Measurements from ENCODE around the gene PHF14. TPM values are rescaled to one million over a fixed set of nuclear protein-coding genes. Genes with fewer than 3 reads are reported as not detected.
A peak's percentile ranks its signal among the peaks of the same experiment; 100 is the strongest.

The PHF14 gene
- total RNA-seq, 1 experiment from 2014 or later = 49.3 TPM

DNA sequence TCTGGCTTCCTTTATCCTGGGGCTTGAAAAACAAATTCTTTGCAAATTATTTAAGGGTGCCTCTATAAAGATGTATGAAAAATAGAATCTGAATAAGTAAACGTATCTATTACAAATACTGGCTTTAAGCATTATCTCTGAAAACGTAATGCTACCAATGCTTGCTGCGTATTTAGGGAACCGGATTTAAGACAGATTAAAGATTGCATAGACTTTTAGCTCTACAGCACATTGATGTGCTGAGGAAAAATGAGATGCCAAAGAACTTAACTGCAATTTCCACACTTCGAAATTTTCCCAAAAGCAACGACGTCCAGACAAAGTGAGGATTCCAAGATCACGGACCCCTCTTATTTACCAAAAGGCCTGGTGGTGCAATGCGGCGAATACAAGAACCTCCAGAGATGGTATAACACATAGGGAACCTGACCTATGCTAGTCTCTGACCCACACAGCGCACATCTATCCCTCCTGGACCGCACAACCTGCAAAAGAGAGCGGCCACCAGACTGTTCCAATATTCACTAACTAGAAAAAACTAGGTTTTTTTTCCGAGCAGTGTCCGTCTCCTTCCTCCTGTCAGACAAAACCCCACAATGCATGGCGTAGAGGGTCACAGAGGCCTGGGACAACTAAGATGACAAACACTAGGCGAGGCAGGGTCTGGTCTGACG is 34.3 kb upstream of the PHF14 start:
- peaks cover 26% of the 10 kb centered on the region for H3K79me2 ChIP-seq (ENCODE audit: low read depth)
- TF ChIP-seq, protein P1, sequence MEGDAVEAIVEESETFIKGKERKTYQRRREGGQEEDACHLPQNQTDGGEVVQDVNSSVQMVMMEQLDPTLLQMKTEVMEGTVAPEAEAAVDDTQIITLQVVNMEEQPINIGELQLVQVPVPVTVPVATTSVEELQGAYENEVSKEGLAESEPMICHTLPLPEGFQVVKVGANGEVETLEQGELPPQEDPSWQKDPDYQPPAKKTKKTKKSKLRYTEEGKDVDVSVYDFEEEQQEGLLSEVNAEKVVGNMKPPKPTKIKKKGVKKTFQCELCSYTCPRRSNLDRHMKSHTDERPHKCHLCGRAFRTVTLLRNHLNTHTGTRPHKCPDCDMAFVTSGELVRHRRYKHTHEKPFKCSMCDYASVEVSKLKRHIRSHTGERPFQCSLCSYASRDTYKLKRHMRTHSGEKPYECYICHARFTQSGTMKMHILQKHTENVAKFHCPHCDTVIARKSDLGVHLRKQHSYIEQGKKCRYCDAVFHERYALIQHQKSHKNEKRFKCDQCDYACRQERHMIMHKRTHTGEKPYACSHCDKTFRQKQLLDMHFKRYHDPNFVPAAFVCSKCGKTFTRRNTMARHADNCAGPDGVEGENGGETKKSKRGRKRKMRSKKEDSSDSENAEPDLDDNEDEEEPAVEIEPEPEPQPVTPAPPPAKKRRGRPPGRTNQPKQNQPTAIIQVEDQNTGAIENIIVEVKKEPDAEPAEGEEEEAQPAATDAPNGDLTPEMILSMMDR (conservative IDR thresholded peaks at IDR 0.05) = no peak
- no peak for TF ChIP-seq EZH2 (IDR thresholded peaks at IDR 0.05; ENCODE audit: low read depth)
- TSS peak; percentile 69 for BruUV-seq (replicated peaks)
- peak overlapping the region; percentile 73 for H3K4me3 ChIP-seq
- no peak for DNase-seq
- intact Hi-C loops (cut with micrococcal nuclease; ENCODE audit: unreplicated experiment) = no loop called here
- peaks cover 7% of the 10 kb centered on the region; the same call in 1 of the 2 replicates for H4K20me1 ChIP-seq (ENCODE audit: insufficient read depth)
- H3K4me1 ChIP-seq (replicated peaks; ENCODE audit: insufficient read depth) = peaks cover 21% of the 10 kb centered on the region
- H3K36me3 ChIP-seq (ENCODE audit: low read depth) = peaks cover 14% of the 10 kb centered on the region; the same call in 1 of the 2 replicates
- CTCF ChIA-PET = no interaction called here
- H2AFZ ChIP-seq = peak overlapping the region; percentile 95
- POLR2A ChIA-PET (ENCODE audit: unreplicated experiment) = interaction anchor here (0.7 to 1.7 kb wide), 3 partner anchors 34 to 193 kb away, joined by 3 to 11 read pairs (median 3); partner anchors contain the start of gene PHF14
- H3K4me2 ChIP-seq = peak overlapping the region; percentile 93
- 0 out of 2 replicates have a peak, but pooled peaks cover 3% of the 10 kb centered on the region for H3K9me2 ChIP-seq (ENCODE audit: insufficient read depth)
- H3K27ac ChIP-seq = peak overlapping the region; percentile 89
- peaks cover 8% of the 10 kb centered on the region; the same call in 1 of the 2 replicates for H3F3A ChIP-seq (ENCODE audit: insufficient read depth, low read depth)
- peaks cover 12% of the 10 kb centered on the region; the same call in 1 of the 2 replicates for H3K27me3 ChIP-seq (ENCODE audit: insufficient read depth, low read depth)
- H3K9me3 ChIP-seq (ENCODE audit: insufficient read depth, low read depth) = no peaks in the 10 kb centered on the region

DNA sequence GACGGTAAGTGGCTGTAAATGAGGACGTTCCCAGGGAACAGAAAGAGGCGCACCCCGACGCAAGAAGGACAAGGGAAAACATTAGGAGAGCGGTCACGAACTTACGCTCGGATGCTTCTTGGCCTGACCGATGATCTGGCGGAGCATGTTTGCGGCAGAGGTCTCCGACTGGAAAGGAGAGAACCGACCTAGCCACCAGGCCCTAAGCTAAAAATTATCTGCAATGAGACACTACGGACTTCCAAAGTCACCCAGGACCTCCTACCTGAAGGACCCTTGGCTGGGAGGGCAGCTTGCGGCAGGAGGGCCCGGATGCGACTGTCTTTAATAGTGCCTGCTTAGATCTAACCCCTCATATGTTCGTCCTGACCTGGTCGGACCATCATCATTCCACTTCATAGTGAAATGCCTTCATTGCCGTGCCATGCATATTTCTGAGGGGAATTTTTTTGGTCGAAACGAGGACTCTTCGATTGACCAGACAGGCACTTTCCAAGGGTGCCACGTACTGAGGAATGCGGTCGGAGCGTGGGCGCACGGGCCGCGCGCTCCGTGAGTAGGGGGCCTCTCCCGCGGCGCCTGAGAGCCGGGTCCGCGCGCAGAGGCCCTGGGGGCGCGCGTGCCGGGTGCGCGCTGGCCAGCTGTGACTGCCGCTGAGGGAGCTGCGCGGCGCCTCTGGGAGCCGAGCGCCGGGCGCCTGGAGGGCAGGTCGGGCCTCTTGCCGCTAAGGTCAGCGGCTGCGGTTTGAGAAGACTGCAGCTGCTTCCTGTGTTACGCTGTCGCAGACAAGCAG is 33.6 kb upstream of the PHF14 start:
- peak; percentile 85 to 93 for DNase-seq
- CTCF ChIA-PET = interaction anchor here (1.1 kb wide), 1 partner anchor 161 kb away, joined by 3 read pairs; no protein-coding TSS in a partner anchor
- Histone ChIP-seq H4K20me1 (ENCODE audit: insufficient read depth) (peaks cover 7% of the 10 kb centered on the region; the same call in 1 of the 2 replicates), H3K27me3 (ENCODE audit: insufficient read depth, low read depth) (peaks cover 18% of the 10 kb centered on the region; the same call in 1 of the 2 replicates), H3K4me3 (peak overlapping the region; percentile 73), H2AFZ (peak overlapping the region; percentile 95), H3K79me2 (ENCODE audit: low read depth) (peaks cover 26% of the 10 kb centered on the region), H3F3A (ENCODE audit: insufficient read depth, low read depth) (peaks cover 8% of the 10 kb centered on the region; the same call in 1 of the 2 replicates), H3K27ac (peak overlapping the region; percentile 89), H3K4me2 (peak overlapping the region; percentile 93), H3K9me3 (ENCODE audit: insufficient read depth, low read depth) (no peaks in the 10 kb centered on the region), H3K9me2 (ENCODE audit: insufficient read depth) (0 out of 2 replicates have a peak, but pooled peaks cover 4% of the 10 kb centered on the region), H3K4me1 (replicated peaks; ENCODE audit: insufficient read depth) (peaks cover 21% of the 10 kb centered on the region), H3K36me3 (ENCODE audit: low read depth) (peaks cover 14% of the 10 kb centered on the region; the same call in 1 of the 2 replicates)
- intact Hi-C loops (cut with micrococcal nuclease; ENCODE audit: unreplicated experiment) = loop anchor here (1.0 kb wide), 1 partner anchor 33 kb away; the partner anchor contains the start of gene PHF14
- no peak for TF ChIP-seq EZH2 (IDR thresholded peaks at IDR 0.05; ENCODE audit: low read depth)
- TF ChIP-seq, protein P1 (conservative IDR thresholded peaks at IDR 0.05) = no peak
- POLR2A ChIA-PET (ENCODE audit: unreplicated experiment) = interaction anchor here (0.5 to 1.7 kb wide), 6 partner anchors 34 to 1776 kb away, joined by 3 to 11 read pairs (median 4); partner anchors contain the start of gene PHF14
- no TSS peak for BruUV-seq (replicated peaks)
